Sigmoid colon (tissue), 7 donors: ENCODE measurements around the gene PCK1. TPM values are rescaled to one million over a fixed set of nuclear protein-coding genes. Genes with fewer than 3 reads are reported as not detected.

Experiments used
- DNase-seq: peaks from one replicate; pipeline ENCODE4 v3.0.0-alpha.2; 2019
- H3K27ac ChIP-seq, 4 donors: fragments of 200-600 bp; sonication (generic); one replicate each; pipeline ENCODE4 v1.5.1; 2016 to 2019; ENCODE audit warnings: mild to moderate bottlenecking in 1 of 4
- H3K27me3 ChIP-seq, 3 donors: fragments of 200-600 bp; sonication (generic); one replicate each; pipeline ENCODE4 v1.5.1; 2019; ENCODE audit warnings: mild to moderate bottlenecking in 1 of 3
- H3K36me3 ChIP-seq, 4 donors: fragments of 200-600 bp; sonication (generic); one replicate each; pipeline ENCODE4 v1.5.1; 2016 to 2019
- H3K4me1 ChIP-seq, 4 donors: fragments of 200-600 bp; sonication (generic); one replicate each; pipeline ENCODE4 v1.5.1; 2017 to 2019
- H3K4me3 ChIP-seq, 4 donors: fragments of 200-600 bp; sonication (generic); one replicate each; pipeline ENCODE4 v1.5.1; 2017 to 2019; ENCODE audit warnings: mild to moderate bottlenecking in 2 of 4, moderate library complexity in 1 of 4
- H3K9me3 ChIP-seq, 4 donors: fragments of 200-600 bp in 3 of 4; sonication (generic) in 3 of 4; one replicate each; pipeline versions ENCODE4 v1.5.1 to v1.6.1; 2013 to 2019
- EP300 ChIP-seq, 4 donors: sonication (generic); formaldehyde crosslinking; IDR thresholded peaks; one replicate each; pipeline ENCODE4 v1.6.1; 2017; ENCODE audit warnings: antibody characterized with exemption in 4 of 4
- POLR2A ChIP-seq, 2 donors: fragments of 450-650 bp; IDR thresholded peaks; one replicate each; pipeline ENCODE4 v1.6.1; 2016; ENCODE audit warnings: antibody characterized with exemption in 2 of 2, mild to moderate bottlenecking in 2 of 2, moderate library complexity in 2 of 2
- POLR2AphosphoS5 ChIP-seq, 4 donors: sonication (generic); formaldehyde crosslinking; IDR thresholded peaks; one replicate each; pipeline ENCODE4 v1.6.1; 2017; ENCODE audit warnings: antibody characterized with exemption in 4 of 4
- WGBS, 2 donors: extraction: QIAGEN DNeasy Blood & Tissue Kit; methylation state at CpG; one replicate each; pipeline ENCODE4 v1.1.7; 2013; 5-methylcytosine and 5-hydroxymethylcytosine counted together
- intact Hi-C: fragments of 100-400 bp; cut with DNase I; formaldehyde crosslinking; loops from one replicate; pipeline ENCODE4 v1.15.1; 2023
- polyA plus RNA-seq, 3 donors: library from polyadenylated mRNA; stranded (reverse); fragments of 200-250 nt; gene quantifications; one replicate each; pipeline ENCODE4 v1.2.3, GENCODE V29; 2013
- total RNA-seq, 4 donors: library from RNA; depleted of rRNA; stranded (reverse); fragments of >200 nt; gene quantifications; one replicate each; pipeline ENCODE4 v1.1.0, GENCODE V29; 2016
- TF ChIP-seq, protein P1 (sequence below), 4 experiments: fragments of 450-650 bp in 3 of 4; fragments of 200-600 bp in 1 of 4; IDR thresholded peaks; one replicate each; pipeline ENCODE4 v1.5.1; 2016 to 2019; ENCODE audit warnings: antibody characterized with exemption in 4 of 4, mild to moderate bottlenecking in 3 of 4, moderate library complexity in 2 of 4
- donor health status: healthy with polysubstance abuse.
- donor health status: Bipolar disorder and iron deficiency.
- donor health status: healthy.

Gene PCK1
- total and polyA plus RNA-seq, 7 donors, result 0.33 to 334 (median 7.5) TPM

DNA sequence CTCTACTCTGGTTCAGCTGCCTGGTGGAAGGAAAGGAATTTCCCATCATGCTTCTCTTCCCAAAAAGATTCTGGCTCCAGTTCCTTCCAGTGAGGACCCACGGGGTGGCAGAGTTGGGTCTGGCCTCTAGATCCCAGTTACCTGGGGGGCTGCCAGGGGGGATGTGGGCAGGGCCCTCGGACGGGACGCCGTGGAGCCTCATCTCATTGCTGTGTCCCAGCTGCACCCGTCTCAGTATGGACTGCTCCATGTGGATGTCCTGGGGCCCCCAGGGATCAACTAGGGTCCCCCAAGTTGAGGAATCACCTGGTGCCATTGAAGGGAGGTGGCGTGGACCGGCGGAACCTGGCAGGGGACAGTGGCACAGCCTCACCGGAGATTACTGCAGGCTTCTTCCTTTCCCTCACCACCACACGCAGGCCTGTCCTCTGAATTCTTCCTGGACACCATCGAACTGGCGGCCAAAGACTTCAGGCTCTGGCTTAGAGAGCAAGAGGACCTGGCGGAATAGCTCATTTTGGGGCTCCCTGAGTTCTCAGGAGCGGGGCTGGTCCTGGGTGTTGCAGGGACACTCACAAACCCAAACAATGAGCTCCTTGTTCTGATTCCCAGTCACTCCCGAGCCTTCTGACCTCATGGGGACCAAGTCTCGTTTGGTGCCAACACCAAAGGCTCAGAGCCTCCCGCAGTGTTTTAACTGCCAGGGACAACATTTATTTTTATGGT lies 50.8 kb downstream of the PCK1 start:
- WGBS, 2 donors, result 71 to 85% methylated on average over 18 of the region's 18 CpGs

DNA sequence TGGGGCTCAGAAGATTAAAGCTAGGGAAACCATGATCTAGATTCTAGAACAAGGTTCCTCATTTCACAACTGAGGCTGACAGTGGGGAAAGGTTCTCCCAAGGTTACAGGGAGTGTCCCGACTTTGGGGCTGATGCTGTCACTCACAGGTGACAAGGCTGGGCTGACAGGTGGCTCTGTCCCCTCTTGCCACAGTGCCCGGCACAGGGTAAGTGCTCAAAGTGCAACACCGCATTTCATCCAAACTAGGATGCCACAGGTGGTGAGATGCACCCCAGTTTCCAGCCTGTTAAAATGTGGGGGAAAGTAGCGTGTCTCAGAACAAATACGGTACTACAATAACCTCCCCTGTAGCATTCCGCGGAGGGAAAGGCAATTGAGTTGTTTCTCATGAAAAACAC lies 51.5 kb downstream of the PCK1 start:
- intact Hi-C loops, result no loop called here
- no peaks in the 10 kb centered on the region for H3K36me3 ChIP-seq
- TF ChIP-seq, protein P1, sequence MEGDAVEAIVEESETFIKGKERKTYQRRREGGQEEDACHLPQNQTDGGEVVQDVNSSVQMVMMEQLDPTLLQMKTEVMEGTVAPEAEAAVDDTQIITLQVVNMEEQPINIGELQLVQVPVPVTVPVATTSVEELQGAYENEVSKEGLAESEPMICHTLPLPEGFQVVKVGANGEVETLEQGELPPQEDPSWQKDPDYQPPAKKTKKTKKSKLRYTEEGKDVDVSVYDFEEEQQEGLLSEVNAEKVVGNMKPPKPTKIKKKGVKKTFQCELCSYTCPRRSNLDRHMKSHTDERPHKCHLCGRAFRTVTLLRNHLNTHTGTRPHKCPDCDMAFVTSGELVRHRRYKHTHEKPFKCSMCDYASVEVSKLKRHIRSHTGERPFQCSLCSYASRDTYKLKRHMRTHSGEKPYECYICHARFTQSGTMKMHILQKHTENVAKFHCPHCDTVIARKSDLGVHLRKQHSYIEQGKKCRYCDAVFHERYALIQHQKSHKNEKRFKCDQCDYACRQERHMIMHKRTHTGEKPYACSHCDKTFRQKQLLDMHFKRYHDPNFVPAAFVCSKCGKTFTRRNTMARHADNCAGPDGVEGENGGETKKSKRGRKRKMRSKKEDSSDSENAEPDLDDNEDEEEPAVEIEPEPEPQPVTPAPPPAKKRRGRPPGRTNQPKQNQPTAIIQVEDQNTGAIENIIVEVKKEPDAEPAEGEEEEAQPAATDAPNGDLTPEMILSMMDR (IDR thresholded peaks at IDR 0.05), result no peak
- no peak for TF ChIP-seq POLR2AphosphoS5 (IDR thresholded peaks at IDR 0.05)
- TF ChIP-seq EP300 (IDR thresholded peaks at IDR 0.05), result no peak
- DNase-seq, result no peak
- H3K4me3 ChIP-seq, result no peak overlapping the region
- H3K27me3 ChIP-seq, result peaks cover 0 to 24% (median 5%) of the 10 kb centered on the region in 3 donors
- 71 to 86% methylated on average over 7 of the region's 7 CpGs for WGBS, 2 donors
- H3K27ac ChIP-seq, result no peak overlapping the region
- H3K9me3 ChIP-seq, result no peaks in the 10 kb centered on the region
- H3K4me1 ChIP-seq, result no peaks in the 10 kb centered on the region

More for the DNA sequence above, 50.8 kb downstream of the PCK1 start:
- intact Hi-C loops, result no loop called here
- Histone ChIP-seq H3K27ac (no peak overlapping the region), H3K4me1 (no peaks in the 10 kb centered on the region), H3K36me3 (no peaks in the 10 kb centered on the region), H3K27me3 (peaks cover 0 to 24% (median 5%) of the 10 kb centered on the region in 3 donors), H3K9me3 (no peaks in the 10 kb centered on the region), H3K4me3 (no peak overlapping the region)
- no peak for TF ChIP-seq POLR2A (IDR thresholded peaks at IDR 0.05)
- TF ChIP-seq EP300 (IDR thresholded peaks at IDR 0.05), result no peak
- TF ChIP-seq POLR2AphosphoS5 (IDR thresholded peaks at IDR 0.05), result no peak
- TF ChIP-seq, protein P1 (IDR thresholded peaks at IDR 0.05), result no peak
- no peak for DNase-seq

DNA sequence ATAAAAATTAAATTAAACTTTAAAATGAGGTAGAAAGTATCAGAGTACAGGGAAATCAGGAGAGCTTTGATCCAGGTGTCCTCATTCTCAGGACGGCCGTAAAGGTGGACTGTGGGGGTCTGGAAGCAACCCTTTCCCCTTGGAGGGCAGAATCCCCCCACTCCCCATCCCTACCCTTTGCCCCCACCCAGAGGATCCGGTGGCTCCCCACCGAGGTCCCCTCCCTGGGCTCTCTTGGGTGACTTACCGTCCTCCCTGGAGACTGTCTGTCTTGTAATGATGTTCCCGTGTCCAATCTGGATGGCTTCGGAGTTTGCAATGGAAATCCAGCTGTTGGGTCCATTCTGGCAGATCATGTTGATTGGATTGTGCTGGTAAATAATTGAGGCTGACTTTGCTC lies 52.0 kb downstream of the PCK1 start:
- WGBS, 2 donors, result 95 to 96% methylated on average over 7 of the region's 7 CpGs
- DNase-seq, result no peak
- intact Hi-C loops, result no loop called here
- H3K4me1 ChIP-seq, result no peaks in the 10 kb centered on the region
- no peaks in the 10 kb centered on the region for H3K9me3 ChIP-seq
- H3K4me3 ChIP-seq, result no peak overlapping the region
- no peaks in the 10 kb centered on the region for H3K36me3 ChIP-seq
- TF ChIP-seq, protein P1 (IDR thresholded peaks at IDR 0.05), result no peak
- TF ChIP-seq POLR2A (IDR thresholded peaks at IDR 0.05) (no peak), POLR2AphosphoS5 (IDR thresholded peaks at IDR 0.05) (no peak)
- H3K27ac ChIP-seq, result no peak overlapping the region
- H3K27me3 ChIP-seq, result peaks cover 0 to 24% (median 5%) of the 10 kb centered on the region in 3 donors

DNA sequence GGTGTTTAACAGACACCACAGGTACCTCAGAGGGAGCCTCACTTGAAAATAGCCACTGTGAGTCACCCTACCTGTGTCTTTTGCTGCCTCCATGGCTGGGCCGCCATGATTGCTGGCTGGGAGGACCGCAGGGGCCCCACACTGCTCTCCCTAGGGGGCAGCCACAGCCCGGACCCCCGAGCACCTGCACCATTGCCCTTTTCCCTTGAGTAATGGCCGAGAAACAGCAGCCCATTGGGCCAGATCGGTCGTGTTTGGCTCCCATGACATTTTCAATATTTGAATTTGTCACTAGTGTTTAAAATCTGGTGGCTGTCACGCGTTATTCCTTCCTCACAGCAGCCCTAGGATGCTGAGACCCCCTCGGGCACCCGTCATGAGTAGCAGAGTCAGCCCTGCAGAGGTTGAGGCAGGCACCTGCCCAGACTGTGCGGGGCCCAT lies 52.6 kb downstream of the PCK1 start:
- intact Hi-C loops, result no loop called here
- no peaks in the 10 kb centered on the region for H3K9me3 ChIP-seq
- no peaks in the 10 kb centered on the region for H3K36me3 ChIP-seq
- H3K27ac ChIP-seq, result no peak overlapping the region
- H3K4me3 ChIP-seq, result no peak overlapping the region
- WGBS, 2 donors, result 92 to 94% methylated on average over 12 of the region's 12 CpGs
- DNase-seq, result no peak
- H3K27me3 ChIP-seq, result peaks cover 0 to 20% (median 3%) of the 10 kb centered on the region in 3 donors
- H3K4me1 ChIP-seq, result no peaks in the 10 kb centered on the region
- TF ChIP-seq EP300 (IDR thresholded peaks at IDR 0.05) (no peak), POLR2AphosphoS5 (IDR thresholded peaks at IDR 0.05) (no peak), POLR2A (IDR thresholded peaks at IDR 0.05) (no peak)
- TF ChIP-seq, protein P1 (IDR thresholded peaks at IDR 0.05), result no peak
